WTC11 (cell line): ENCODE results near the gene SMOC2. TPM values are rescaled to one million over a fixed set of nuclear protein-coding genes. Genes with fewer than 3 reads are reported as not detected.

ENCODE experiments used
- ATAC-seq: fragments of 200-7000 bp; cut with Tn5 transposase; 2 replicates; pipeline ENCODE4 v1.10.0; 2021; ENCODE audit warnings: mild to moderate bottlenecking, moderate library complexity
- CTCF ChIA-PET: fragments of 300-600 bp; sonication (Branson Sonifier 250); formaldehyde crosslinking; loops from one replicate; lab custom pipeline; 2021; ENCODE audit warnings: antibody characterized with exemption; lab: Charles Lee
- POLR2A ChIA-PET: fragments of 350-600 bp; sonication (Branson Sonifier 250); formaldehyde crosslinking; loops from one replicate; lab custom pipeline; 2021; ENCODE audit warnings: antibody characterized with exemption; lab: Charles Lee
- DNase-seq: peaks from one replicate; pipeline ENCODE4 v3.0.0; 2021; ENCODE audit warnings: low spot score
- H3K27ac Mint-ChIP-seq: 2 replicates; pipeline ENCODE4 v1.8.0; 2021; ENCODE audit warnings: mixed read lengths
- H3K27me3 Mint-ChIP-seq: 2 replicates; pipeline ENCODE4 v1.8.0; 2021; ENCODE audit warnings: low read depth, mild to moderate bottlenecking, moderate library complexity, mixed read lengths
- H3K36me3 Mint-ChIP-seq: 2 replicates; pipeline ENCODE4 v1.8.0; 2021; ENCODE audit warnings: mixed read lengths
- H3K4me1 Mint-ChIP-seq: 2 replicates; pipeline ENCODE4 v1.8.0; 2022; ENCODE audit warnings: mixed read lengths
- H3K4me3 Mint-ChIP-seq: 2 replicates; pipeline ENCODE4 v1.8.0; 2021; ENCODE audit warnings: mild to moderate bottlenecking, moderate library complexity, mixed read lengths
- H3K9me3 Mint-ChIP-seq: 2 replicates; pipeline ENCODE4 v1.8.0; 2021; ENCODE audit warnings: mixed read lengths
- CREB1 ChIP-seq: sonication (generic); formaldehyde crosslinking; IDR thresholded peaks from 2 replicates; pipeline ENCODE4 v1.8.0; 2023; ENCODE audit warnings: mild to moderate bottlenecking, missing genetic modification reagents
- E2F5 ChIP-seq: sonication (generic); formaldehyde crosslinking; IDR thresholded peaks from 2 replicates; pipeline ENCODE4 v1.8.1; 2022; ENCODE audit warnings: mild to moderate bottlenecking, moderate library complexity, missing genetic modification reagents
- ELF4 ChIP-seq: sonication (generic); formaldehyde crosslinking; IDR thresholded peaks from 2 replicates; pipeline ENCODE4 v1.8.1; 2022; ENCODE audit warnings: low read depth, mild to moderate bottlenecking, moderate library complexity, missing genetic modification reagents
- ETV6 ChIP-seq: sonication (generic); formaldehyde crosslinking; IDR thresholded peaks from 2 replicates; pipeline ENCODE4 v1.8.1; 2022; ENCODE audit warnings: mild to moderate bottlenecking, missing genetic modification reagents
- FOXP4 ChIP-seq: sonication (generic); formaldehyde crosslinking; IDR thresholded peaks from 2 replicates; pipeline ENCODE4 v1.8.0; 2022; ENCODE audit warnings: mild to moderate bottlenecking, missing genetic modification reagents
- GABPB1 ChIP-seq: sonication (generic); formaldehyde crosslinking; IDR thresholded peaks from 2 replicates; pipeline ENCODE4 v1.8.1; 2023; ENCODE audit warnings: mild to moderate bottlenecking, missing genetic modification reagents
- HMGXB4 ChIP-seq: sonication (generic); formaldehyde crosslinking; IDR thresholded peaks from 2 replicates; pipeline ENCODE4 v1.8.1; 2023; ENCODE audit warnings: mild to moderate bottlenecking, moderate library complexity, missing genetic modification reagents
- MAX ChIP-seq: sonication (generic); formaldehyde crosslinking; IDR thresholded peaks from 2 replicates; pipeline ENCODE4 v1.8.0; 2022; ENCODE audit warnings: mild to moderate bottlenecking, missing genetic modification reagents
- MXD4 ChIP-seq: fragments of 250-450 bp; sonication (Bioruptor Pico); IDR thresholded peaks from 2 replicates; pipeline ENCODE4 v1.8.0; 2021; ENCODE audit warnings: mild to moderate bottlenecking, moderate library complexity, borderline replicate concordance
- NFATC4 ChIP-seq: fragments of 250-450 bp; sonication (Bioruptor Pico); IDR thresholded peaks from 2 replicates; pipeline ENCODE4 v1.9.0; 2021; ENCODE audit warnings: mild to moderate bottlenecking
- NR3C1 ChIP-seq: sonication (generic); formaldehyde crosslinking; conservative IDR thresholded peaks from 2 replicates; pipeline ENCODE4 v1.8.1; 2023; ENCODE audit warnings: low read depth, mild to moderate bottlenecking, missing genetic modification reagents
- OVOL2 ChIP-seq: fragments of 250-450 bp; sonication (Bioruptor Pico); IDR thresholded peaks from 2 replicates; pipeline ENCODE4 v1.9.0; 2021; ENCODE audit warnings: mild to moderate bottlenecking, borderline replicate concordance
- TEAD1 ChIP-seq: sonication (generic); formaldehyde crosslinking; IDR thresholded peaks from 2 replicates; pipeline ENCODE4 v1.8.0; 2022; ENCODE audit warnings: mild to moderate bottlenecking, missing genetic modification reagents
- ZNF281 ChIP-seq: sonication (generic); formaldehyde crosslinking; IDR thresholded peaks from 2 replicates; pipeline ENCODE4 v1.8.0; 2023; ENCODE audit warnings: mild to moderate bottlenecking, missing genetic modification reagents
- ZNF423 ChIP-seq: fragments of 250-450 bp; sonication (Bioruptor Pico); IDR thresholded peaks from 2 replicates; pipeline ENCODE4 v2.1.2; 2022; ENCODE audit warnings: mild to moderate bottlenecking, moderate library complexity
- ZNF671 ChIP-seq: fragments of 250-450 bp; sonication (Bioruptor Pico); IDR thresholded peaks from 2 replicates; pipeline ENCODE4 v1.8.0; 2021; ENCODE audit warnings: mild to moderate bottlenecking
- total RNA-seq: library from RNA; stranded (reverse); gene quantifications from 3 replicates; pipeline ENCODE4 v1.2.3, GENCODE V29; 2021
- TF ChIP-seq, protein P1 (sequence below): sonication (generic); formaldehyde crosslinking; IDR thresholded peaks from 2 replicates; pipeline ENCODE4 v1.8.0; 2022; ENCODE audit warnings: mild to moderate bottlenecking, missing genetic modification reagents
- TF ChIP-seq, protein P2 (sequence below): sonication (generic); formaldehyde crosslinking; IDR thresholded peaks from 2 replicates; pipeline ENCODE4 v1.8.0; 2022; ENCODE audit warnings: mild to moderate bottlenecking, missing genetic modification reagents
- TF ChIP-seq, protein P3 (sequence below): sonication (generic); formaldehyde crosslinking; IDR thresholded peaks from 2 replicates; pipeline ENCODE4 v1.8.1; 2023; ENCODE audit warnings: mild to moderate bottlenecking, missing genetic modification reagents, moderate library complexity
- TF ChIP-seq, protein P4 (sequence below): sonication (generic); formaldehyde crosslinking; conservative IDR thresholded peaks from 2 replicates; pipeline ENCODE4 v1.8.1; 2022; ENCODE audit warnings: mild to moderate bottlenecking, missing genetic modification reagents
- TF ChIP-seq, protein P5 (sequence below): fragments of 250-450 bp; sonication (Bioruptor Pico); conservative IDR thresholded peaks from 2 replicates; pipeline ENCODE4 v1.9.0; 2021; ENCODE audit warnings: mild to moderate bottlenecking

Gene SMOC2
- total RNA-seq, 1 experiment from 2014 or later: 3.9 TPM

DNA sequence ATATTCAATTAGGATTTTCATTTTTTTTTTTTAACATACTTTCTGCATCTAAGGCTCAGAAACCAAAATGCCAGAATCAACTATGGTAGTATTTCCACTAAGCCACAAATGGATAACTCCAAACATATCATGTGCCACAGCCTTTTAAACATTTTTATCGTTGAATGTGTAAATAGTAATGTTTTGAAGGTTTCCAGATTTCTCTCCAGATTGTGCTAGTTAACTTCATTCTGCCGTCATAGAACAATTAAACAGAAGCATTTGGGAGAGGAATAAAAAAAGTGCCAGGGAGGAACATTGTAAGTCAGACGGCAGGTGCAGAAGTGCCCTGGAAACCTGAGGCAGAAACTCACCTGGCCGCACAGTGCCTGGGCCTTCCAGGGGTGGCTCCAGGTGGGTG lies 23.6 kb downstream of the SMOC2 start (continued):
- TF ChIP-seq, protein P1, sequence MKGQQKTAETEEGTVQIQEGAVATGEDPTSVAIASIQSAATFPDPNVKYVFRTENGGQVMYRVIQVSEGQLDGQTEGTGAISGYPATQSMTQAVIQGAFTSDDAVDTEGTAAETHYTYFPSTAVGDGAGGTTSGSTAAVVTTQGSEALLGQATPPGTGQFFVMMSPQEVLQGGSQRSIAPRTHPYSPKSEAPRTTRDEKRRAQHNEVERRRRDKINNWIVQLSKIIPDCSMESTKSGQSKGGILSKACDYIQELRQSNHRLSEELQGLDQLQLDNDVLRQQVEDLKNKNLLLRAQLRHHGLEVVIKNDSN: no peak
- TF ChIP-seq, protein P2, sequence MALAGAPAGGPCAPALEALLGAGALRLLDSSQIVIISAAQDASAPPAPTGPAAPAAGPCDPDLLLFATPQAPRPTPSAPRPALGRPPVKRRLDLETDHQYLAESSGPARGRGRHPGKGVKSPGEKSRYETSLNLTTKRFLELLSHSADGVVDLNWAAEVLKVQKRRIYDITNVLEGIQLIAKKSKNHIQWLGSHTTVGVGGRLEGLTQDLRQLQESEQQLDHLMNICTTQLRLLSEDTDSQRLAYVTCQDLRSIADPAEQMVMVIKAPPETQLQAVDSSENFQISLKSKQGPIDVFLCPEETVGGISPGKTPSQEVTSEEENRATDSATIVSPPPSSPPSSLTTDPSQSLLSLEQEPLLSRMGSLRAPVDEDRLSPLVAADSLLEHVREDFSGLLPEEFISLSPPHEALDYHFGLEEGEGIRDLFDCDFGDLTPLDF: no peak
- TF ChIP-seq ELF4 (CRISPR knock-in tag) (no peak), TEAD1 (no peak), MXD4 (CRISPR knock-in tag) (no peak)

DNA sequence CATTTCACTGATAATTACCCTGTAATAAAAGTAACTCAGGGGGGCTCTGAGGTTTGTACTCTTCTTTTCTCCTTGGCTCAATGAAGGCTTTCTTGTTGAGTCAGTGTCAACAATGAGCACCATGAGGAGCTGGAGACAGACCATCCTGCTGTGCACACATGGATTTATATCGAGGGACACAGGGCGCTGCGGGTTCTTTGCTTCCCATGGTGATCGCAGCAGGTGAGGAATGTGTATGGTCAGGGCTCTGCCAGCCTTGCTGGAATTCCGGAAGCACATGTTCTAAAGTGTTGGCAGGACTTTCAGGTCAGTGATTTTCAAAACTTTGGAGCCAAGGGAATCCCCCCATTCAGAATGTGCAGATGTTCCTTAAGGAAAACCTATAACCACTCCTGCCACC lies 27.1 kb downstream of the SMOC2 start:
- ChIA-PET CTCF (interaction anchor here (1.0 kb wide), 1 partner anchor 16 kb away, joined by 3 read pairs; no protein-coding TSS in a partner anchor), POLR2A (no interaction called here)
- H3K4me3 Mint-ChIP-seq: no peak overlapping the region
- ATAC-seq: no peak
- peaks cover 6% of the 10 kb centered on the region for H3K9me3 Mint-ChIP-seq
- no peak overlapping the region for H3K27ac Mint-ChIP-seq
- no peak for DNase-seq
- no peaks in the 10 kb centered on the region for H3K27me3 Mint-ChIP-seq
- no peak for TF ChIP-seq NFATC4
- TF ChIP-seq ZNF423 (CRISPR knock-in tag): peak; percentile 94
- H3K36me3 Mint-ChIP-seq: no peaks in the 10 kb centered on the region
- H3K4me1 Mint-ChIP-seq: peaks cover 17% of the 10 kb centered on the region

DNA sequence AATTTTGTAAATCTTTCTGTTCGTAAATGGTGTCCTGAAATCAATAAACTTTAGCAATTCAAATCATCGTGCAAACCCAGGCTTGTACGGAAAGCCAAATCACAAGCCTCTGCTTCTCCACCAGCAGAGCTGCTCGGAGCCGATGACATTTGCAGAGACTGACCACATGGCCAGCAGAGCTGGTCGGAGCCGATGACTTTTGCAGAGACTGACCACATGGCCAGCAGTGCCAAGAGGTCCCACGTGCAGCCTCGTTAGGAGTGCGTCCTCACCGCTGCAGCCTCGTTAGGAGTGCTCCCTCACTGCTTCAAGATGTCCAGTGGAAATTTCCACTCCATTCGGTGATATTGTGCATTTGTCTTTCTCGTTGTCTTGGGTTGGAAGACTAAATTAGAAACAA lies 28.5 kb downstream of the SMOC2 start:
- ChIA-PET POLR2A (no interaction called here), CTCF (no interaction called here)
- Mint-ChIP-seq H3K4me3 (no peak overlapping the region), H3K9me3 (peaks cover 6% of the 10 kb centered on the region), H3K36me3 (no peaks in the 10 kb centered on the region), H3K27ac (no peak overlapping the region), H3K27me3 (no peaks in the 10 kb centered on the region), H3K4me1 (peaks cover 17% of the 10 kb centered on the region)
- DNase-seq (no peak), ATAC-seq (no peak)
- TF ChIP-seq, protein P3, sequence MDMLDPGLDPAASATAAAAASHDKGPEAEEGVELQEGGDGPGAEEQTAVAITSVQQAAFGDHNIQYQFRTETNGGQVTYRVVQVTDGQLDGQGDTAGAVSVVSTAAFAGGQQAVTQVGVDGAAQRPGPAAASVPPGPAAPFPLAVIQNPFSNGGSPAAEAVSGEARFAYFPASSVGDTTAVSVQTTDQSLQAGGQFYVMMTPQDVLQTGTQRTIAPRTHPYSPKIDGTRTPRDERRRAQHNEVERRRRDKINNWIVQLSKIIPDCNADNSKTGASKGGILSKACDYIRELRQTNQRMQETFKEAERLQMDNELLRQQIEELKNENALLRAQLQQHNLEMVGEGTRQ (CRISPR knock-in tag): no peak
- TF ChIP-seq MXD4 (CRISPR knock-in tag) (no peak), CREB1 (CRISPR knock-in tag) (no peak), MAX (CRISPR knock-in tag) (no peak), ZNF281 (no peak), ELF4 (CRISPR knock-in tag) (no peak), E2F5 (CRISPR knock-in tag) (no peak), ETV6 (CRISPR knock-in tag) (no peak), GABPB1 (CRISPR knock-in tag) (no peak), FOXP4 (CRISPR knock-in tag) (no peak), OVOL2 (no peak), HMGXB4 (CRISPR knock-in tag) (no peak), ZNF671 (CRISPR knock-in tag) (no peak), NR3C1 (no peak)
- TF ChIP-seq, protein P4, sequence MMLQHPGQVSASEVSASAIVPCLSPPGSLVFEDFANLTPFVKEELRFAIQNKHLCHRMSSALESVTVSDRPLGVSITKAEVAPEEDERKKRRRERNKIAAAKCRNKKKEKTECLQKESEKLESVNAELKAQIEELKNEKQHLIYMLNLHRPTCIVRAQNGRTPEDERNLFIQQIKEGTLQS (CRISPR knock-in tag): no peak
- TF ChIP-seq, protein P5, sequence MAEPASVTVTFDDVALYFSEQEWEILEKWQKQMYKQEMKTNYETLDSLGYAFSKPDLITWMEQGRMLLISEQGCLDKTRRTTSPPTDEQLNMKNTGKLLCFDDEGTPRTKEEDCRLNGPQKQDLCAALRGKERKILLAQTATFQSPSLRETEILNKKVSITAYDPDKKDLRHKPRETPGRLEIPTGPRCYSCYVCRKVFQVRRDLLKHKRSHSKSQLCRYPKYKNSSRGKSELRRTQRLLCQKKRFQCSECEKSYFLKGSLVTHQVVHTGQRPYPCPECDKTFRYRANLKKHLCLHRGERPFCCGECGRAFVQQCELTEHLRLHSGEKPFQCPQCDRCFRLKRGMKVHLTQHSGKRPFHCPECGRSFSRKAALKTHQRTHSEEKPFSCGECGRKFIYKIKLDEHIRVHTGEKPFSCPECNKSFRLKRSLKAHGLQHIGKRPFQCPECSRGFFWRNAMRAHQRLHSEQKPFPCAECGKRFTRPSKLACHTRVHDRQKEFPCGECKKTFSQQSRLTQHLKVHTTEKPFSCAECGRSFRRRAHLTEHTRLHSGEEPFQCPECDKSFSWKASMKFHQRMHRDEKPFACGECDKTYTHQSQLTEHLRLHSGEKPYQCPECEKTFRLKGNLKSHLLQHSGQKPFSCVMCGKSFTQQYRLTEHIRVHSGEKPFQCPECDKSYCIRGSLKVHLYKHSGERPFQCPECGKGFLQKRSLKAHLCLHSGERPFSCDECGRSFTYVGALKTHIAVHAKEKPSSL: no peak
